Brain pericyte (primary cell): ENCODE results near the gene CDK5RAP1.

Experiments used
- DNase-seq: peaks from one replicate; pipeline ENCODE4 v3.0.0-alpha.2; 2012; ENCODE audit warnings: low read depth, low spot score

Gene CDK5RAP1

GRCh38 chr20:33386673-33387072, 14.6 kb downstream of the CDK5RAP1 start:
- DNase-seq = no peak

- DNase-seq = no peak
These were observed 24.0 kb downstream of the CDK5RAP1 start for GRCh38 chr20:33377366-33377765.

DNA sequence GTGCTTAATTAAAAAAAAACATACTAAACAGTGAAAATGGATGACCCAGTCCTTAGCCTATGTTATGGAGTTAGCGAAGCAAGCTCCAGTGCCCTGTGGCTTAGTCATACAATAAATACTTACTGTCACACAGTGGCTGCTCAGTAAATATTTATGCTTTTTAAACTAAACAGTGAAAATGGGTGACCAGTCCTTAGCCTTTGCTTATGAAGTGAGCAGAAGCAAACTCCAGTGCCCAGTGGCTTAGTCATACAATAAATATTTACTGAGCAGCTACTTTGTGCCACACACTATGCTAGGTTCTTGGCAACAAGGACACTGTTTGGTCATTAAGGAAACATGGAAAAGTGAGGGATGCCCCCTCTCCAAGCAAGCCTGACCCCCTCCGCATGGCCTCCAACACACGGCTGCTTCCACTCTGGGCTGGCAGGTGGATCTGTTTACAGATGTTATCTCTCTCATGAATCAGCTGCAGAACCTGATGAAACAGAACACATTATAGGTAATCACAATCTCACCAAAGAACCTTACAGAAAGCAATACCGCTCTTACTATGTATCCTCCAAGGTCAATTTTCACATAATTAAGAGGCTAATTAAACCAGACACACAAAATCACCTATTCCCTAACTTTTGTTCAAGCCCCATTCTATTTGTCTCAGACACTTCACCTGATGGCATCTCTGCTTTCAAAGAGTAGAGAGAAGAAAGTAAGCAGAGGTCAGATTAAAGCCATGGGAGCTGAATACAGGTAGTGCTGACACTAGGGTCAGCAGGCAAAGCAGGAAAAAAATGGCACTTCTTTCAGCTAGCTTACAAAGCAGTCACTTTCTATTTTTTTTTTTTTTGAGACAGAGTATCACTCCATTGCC, 27.3 kb downstream of the CDK5RAP1 start:
- DNase-seq = peak; percentile 30

DNA sequence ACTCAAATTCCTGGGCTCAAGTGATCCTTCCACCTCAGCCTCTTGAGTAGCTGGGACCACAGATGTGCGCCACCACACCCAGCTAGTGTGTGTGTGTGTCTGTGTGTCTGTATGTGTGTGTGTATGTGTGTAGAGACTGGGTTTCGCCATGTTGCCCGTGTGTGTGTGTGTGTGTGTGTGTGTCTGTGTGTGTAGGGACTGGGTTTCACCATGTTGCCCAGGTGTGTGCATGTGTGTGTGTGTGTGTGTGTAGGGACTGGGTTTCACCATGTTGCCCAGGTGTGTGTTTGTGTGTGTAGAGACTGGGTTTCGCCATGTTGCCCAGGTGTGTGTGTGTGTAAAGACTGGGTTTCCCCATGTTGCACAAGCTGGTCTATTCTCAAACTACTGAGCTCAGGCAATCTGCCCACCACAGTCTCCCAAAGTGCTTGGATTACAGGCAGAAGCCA, 28.3 kb downstream of the CDK5RAP1 start:
- DNase-seq = no peak

DNA sequence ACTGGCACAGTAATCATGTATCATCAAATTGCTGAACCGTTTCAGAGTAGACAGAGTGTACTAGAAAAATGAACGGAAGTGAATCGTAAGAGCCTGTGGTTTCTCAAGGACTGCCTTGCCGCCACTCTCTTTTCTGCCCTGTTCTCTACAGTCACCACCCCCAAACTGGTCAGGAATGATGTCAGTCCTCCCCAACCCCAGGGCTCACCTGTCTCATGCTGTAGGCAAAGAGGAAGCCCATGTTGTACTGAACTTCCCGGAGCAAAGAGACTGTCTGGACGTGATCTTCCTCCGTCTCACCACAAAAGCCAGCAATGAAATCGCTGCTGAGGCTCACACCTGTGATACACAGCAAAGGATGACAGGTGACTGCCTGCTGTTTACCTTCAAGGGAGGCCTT, 31.0 kb downstream of the CDK5RAP1 start:
- no peak for DNase-seq

DNA sequence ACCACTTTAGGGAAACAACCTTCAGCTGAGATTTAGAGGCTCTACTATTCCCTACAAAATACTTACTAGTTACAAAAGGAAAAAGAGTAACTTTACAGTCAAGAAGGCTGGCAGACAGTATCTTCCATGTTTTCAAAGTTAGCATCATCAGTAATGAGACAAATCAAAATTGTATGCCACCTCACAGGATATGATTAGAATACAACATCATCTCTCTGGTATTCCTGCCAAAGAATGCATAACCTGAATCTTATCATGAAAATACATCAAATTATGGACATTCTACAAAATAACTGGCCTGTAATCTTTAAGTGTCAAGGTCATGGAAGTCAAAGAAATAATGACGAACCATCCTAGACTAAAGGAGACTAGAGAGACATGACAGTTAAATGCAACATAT, 38.4 kb downstream of the CDK5RAP1 start:
- DNase-seq = no peak

- DNase-seq = no peak
These were observed 41.7 kb downstream of the CDK5RAP1 start for GRCh38 chr20:33359399-33360261.

DNA sequence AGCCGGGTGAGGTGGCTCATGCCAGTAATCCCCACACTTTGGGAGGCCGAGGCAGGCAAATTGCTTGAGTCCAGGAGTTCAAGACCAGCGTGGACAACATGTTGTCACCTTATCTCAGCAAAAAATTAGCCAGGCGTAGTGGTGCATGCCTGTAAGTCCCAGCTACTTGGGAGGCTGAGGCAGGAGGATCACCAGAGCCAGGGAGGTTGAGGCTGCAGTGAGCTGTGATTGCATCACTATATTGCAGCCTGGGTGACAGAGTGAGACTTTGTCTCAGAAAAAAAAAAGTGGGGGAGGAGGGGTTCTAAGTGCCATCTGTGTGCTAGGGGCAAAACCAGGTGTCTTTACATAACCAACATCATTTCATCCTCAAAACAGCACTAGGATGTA, 48.3 kb downstream of the CDK5RAP1 start:
- DNase-seq = no peak

- DNase-seq = no peak
These were observed 48.9 kb downstream of the CDK5RAP1 start for GRCh38 chr20:33352258-33353012.

DNA sequence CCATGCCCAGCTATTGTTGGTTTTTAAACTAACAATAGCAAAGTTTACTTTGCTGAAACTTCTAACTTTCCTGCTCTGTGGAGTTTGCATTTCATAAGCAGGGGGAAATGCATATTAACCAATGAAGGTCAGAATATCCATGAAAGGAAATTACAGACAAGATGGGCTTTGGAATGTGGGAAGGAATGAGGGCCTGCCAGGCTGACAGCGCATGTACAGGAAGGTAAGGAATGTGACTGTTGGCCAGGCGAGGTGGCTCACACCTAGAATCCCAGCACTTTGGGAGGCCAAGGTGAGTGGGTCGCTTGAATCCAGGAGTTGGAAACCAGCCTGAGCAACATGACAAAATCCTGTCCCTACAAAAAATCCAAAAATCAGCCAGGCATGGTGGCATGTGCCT, 49.6 kb downstream of the CDK5RAP1 start:
- DNase-seq = no peak

- DNase-seq = no peak
These were observed 51.8 kb downstream of the CDK5RAP1 start for GRCh38 chr20:33349493-33349892.

GRCh38 chr20:33348136-33348937, 53.0 kb downstream of the CDK5RAP1 start:
- no peak for DNase-seq

DNA sequence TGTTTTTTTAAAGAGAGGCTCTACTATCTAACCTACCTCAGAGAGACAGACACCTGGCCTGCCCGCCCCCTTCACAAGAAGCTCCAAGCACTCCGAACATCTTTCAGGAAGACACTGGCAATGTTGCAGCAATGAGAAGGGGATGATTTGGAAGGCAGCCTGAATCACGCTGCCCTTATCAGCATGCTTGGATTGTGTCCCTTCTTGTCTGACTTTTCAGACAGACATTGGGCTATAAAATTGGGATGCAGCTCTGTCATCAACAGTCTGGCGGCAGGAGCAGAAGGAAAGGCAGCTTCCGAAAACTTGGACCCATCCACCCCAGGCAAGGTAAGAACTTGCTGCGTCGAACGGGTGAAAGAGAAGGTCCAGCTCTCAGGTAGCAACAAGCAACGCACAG, 56.0 kb downstream of the CDK5RAP1 start:
- DNase-seq = no peak

GRCh38 chr20:33343521-33343920, 57.8 kb downstream of the CDK5RAP1 start:
- DNase-seq = no peak

- DNase-seq = no peak
These were observed 61.7 kb downstream of the CDK5RAP1 start for GRCh38 chr20:33339515-33340058.

DNA sequence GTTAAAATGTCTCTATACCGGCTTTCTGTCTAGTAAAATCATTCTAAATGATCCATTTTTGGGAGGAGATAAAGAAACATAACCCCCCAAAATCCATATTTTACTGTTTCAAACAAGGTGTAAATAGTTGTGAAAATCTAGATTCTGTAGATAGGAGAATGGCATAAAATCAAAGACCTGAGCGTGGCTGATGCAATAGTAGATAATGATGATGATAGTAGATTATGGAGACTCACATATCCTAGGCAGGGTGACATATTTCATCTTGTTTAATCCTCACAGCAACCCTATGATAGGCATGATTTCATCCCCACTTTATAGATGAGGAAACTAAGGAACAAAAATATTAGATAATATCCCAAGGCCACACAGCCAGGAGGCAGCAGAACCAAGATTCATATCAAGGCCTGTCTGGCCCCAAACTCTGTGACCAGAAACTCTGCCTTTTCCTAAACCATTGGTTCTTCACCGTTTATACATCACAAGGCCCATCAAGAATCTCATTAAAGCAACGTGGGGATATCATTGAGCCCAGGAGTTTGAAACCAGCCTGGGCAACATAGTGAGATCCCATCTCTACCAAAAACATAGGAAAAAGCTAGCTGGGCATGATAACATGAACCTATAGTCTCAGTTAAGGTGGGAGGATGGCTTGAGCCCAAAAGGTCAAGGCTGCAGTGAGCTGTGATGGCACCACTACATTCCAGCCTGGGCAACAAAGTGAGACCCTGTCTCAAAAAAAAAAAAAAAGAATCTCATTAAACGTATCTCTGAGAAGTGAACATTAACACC, 62.7 kb downstream of the CDK5RAP1 start:
- DNase-seq = no peak

GRCh38 chr20:33337531-33338165, 63.7 kb downstream of the CDK5RAP1 start:
- no peak for DNase-seq

- DNase-seq = no peak
These were observed 64.2 kb downstream of the CDK5RAP1 start for GRCh38 chr20:33337119-33337518.

DNA sequence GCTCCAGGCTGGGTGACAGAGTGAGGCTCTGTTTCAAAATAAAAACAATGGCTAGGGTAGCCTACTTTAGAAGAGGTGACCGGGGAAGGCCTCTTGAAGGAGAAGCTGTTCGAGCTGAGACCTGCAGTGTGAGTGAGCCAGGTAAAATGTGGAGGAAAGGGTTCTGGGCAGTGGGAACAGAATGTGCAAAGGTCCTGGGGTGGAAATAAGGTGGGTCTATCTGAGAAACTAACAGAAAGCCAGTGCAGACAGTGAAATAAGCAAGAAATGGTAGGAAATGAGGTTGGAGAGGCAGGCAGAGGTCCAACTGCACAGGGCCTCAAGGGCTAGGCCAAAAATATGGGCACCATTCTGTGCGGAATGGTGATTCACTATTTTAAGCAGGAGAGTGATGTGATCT, 64.9 kb downstream of the CDK5RAP1 start:
- DNase-seq = no peak
